Vagina (tissue), 2 donors: ENCODE measurements around the gene POTEJ.
"Not testable (repeated sequence)": the region's sequence is repeated elsewhere in the genome, so short reads cannot be mapped to it uniquely, and the experiment has no call there.

Experiments used
- CTCF ChIP-seq, 3 experiments: fragments of 450-650 bp in 2 of 3; fragments of 200-600 bp in 1 of 3; sonication (generic) in 1 of 3; IDR thresholded peaks; one replicate each; pipeline ENCODE4 v1.5.1; 2017 to 2019; ENCODE audit warnings: antibody characterized with exemption in 3 of 3, mild to moderate bottlenecking in 2 of 3, moderate library complexity in 2 of 3
- POLR2A ChIP-seq, 2 donors: fragments of 450-650 bp; IDR thresholded peaks; one replicate each; pipeline ENCODE4 v1.6.1; 2017; ENCODE audit warnings: antibody characterized with exemption in 2 of 2, mild to moderate bottlenecking in 2 of 2, moderate library complexity in 2 of 2
- POLR2AphosphoS5 ChIP-seq, 2 donors: sonication (generic); formaldehyde crosslinking; IDR thresholded peaks; one replicate each; pipeline ENCODE4 v1.9.0; 2017; ENCODE audit warnings: antibody characterized with exemption in 2 of 2, mild to moderate bottlenecking in 2 of 2, low read depth in 1 of 2; ENCODE audit not compliant: insufficient read depth in 1 of 2

- not testable (repeated sequence) for TF ChIP-seq POLR2AphosphoS5 (IDR thresholded peaks at IDR 0.05; ENCODE audit: insufficient read depth in 1 of 2, low read depth in 1 of 2); CTCF (IDR thresholded peaks at IDR 0.05); POLR2A (IDR thresholded peaks at IDR 0.05)
Observed at GRCh38 chr2:130611140-130611539, at the start of gene POTEJ.
